Keratinocyte (primary cell): Measurements from ENCODE around the gene SPATA9. TPM values are rescaled to one million over a fixed set of nuclear protein-coding genes. Genes with fewer than 3 reads are reported as not detected.

ENCODE experiments used
- DNase-seq: peaks from one replicate; pipeline ENCODE4 v3.0.0-alpha.2; 2011; ENCODE audit warnings: low read depth, missing footprints, low spot score
- FAIRE-seq: peaks from 2 replicates; lab custom pipeline; 2011; peaks lifted over from hg19 to GRCh38; lab: Jason Lieb, UNC
- H2AFZ ChIP-seq: 2 replicates; pipeline ENCODE4 v1.6.0; 2012; ENCODE audit warnings: low read length, control low read depth, inconsistent platforms; ENCODE audit not compliant: control insufficient read depth
- H3K27ac ChIP-seq: 2 replicates; pipeline ENCODE4 v1.5.1; 2011; ENCODE audit warnings: low read length; ENCODE audit not compliant: control insufficient read depth, insufficient read depth
- H3K27me3 ChIP-seq: 3 replicates; pipeline ENCODE4 v1.6.0; 2011; ENCODE audit warnings: low read length; ENCODE audit not compliant: control insufficient read depth, insufficient read depth; ENCODE audit errors: extremely low read depth
- H3K36me3 ChIP-seq, 2 experiments: 2 replicates in 1 of 2; 3 replicates in 1 of 2; pipeline ENCODE4 v1.5.1; 2011; ENCODE audit warnings: low read length in 2 of 2, mild to moderate bottlenecking in 1 of 2; ENCODE audit not compliant: control insufficient read depth in 2 of 2, insufficient read depth in 2 of 2; ENCODE audit errors: extremely low read depth in 1 of 2
- H3K4me1 ChIP-seq: 3 replicates; pipeline ENCODE4 v1.5.1; 2011; ENCODE audit warnings: low read length; ENCODE audit not compliant: control insufficient read depth, insufficient read depth; ENCODE audit errors: extremely low read depth
- H3K4me2 ChIP-seq: 3 replicates; pipeline ENCODE4 v1.6.0; 2011; ENCODE audit warnings: low read depth, low read length; ENCODE audit not compliant: control insufficient read depth, insufficient read depth; ENCODE audit errors: extremely low read depth
- H3K4me3 ChIP-seq, 3 experiments: fragments of 200-600 bp in 1 of 3; sonication (generic) in 1 of 3; 2 replicates in 2 of 3; 3 replicates in 1 of 3; pipeline ENCODE4 v1.5.1; 2011 to 2016; ENCODE audit warnings: low read length in 3 of 3, mild to moderate bottlenecking in 3 of 3, control low read depth in 2 of 3, inconsistent platforms in 1 of 3, low read depth in 1 of 3, mixed read lengths in 1 of 3, mixed run types in 1 of 3, moderate library complexity in 1 of 3; ENCODE audit not compliant: control insufficient read depth in 2 of 3, insufficient read depth in 2 of 3; ENCODE audit errors: extremely low read depth in 1 of 3
- H3K79me2 ChIP-seq: 2 replicates; pipeline ENCODE4 v1.6.0; 2012; ENCODE audit warnings: low read length; ENCODE audit not compliant: control insufficient read depth, insufficient read depth
- H3K9ac ChIP-seq: 3 replicates; pipeline ENCODE4 v1.6.0; 2011; ENCODE audit warnings: low read length; ENCODE audit not compliant: control insufficient read depth, insufficient read depth; ENCODE audit errors: extremely low read depth
- H3K9me1 ChIP-seq: 3 replicates; pipeline ENCODE4 v1.6.0; 2011; ENCODE audit warnings: low read length; ENCODE audit not compliant: control insufficient read depth, insufficient read depth; ENCODE audit errors: extremely low read depth
- H3K9me3 ChIP-seq: 2 replicates; pipeline ENCODE4 v1.5.1; 2012; ENCODE audit warnings: low read depth, low read length; ENCODE audit not compliant: control insufficient read depth
- H4K20me1 ChIP-seq: 3 replicates; pipeline ENCODE4 v1.6.0; 2011; ENCODE audit warnings: low read length; ENCODE audit not compliant: control insufficient read depth, insufficient read depth; ENCODE audit errors: extremely low read depth
- CTCF ChIP-seq, 3 experiments: IDR thresholded peaks in 1 of 3; conservative IDR thresholded peaks in 1 of 3; optimal IDR thresholded peaks in 1 of 3; 2 replicates in 2 of 3; 3 replicates in 1 of 3; pipeline versions ENCODE3 to v1.5.1; 2011; ENCODE audit warnings: low read length in 3 of 3, mild to moderate bottlenecking in 3 of 3, moderate library complexity in 2 of 3, control low read depth in 1 of 3, inconsistent platforms in 1 of 3; ENCODE audit not compliant: insufficient read depth in 2 of 3; ENCODE audit errors: extremely low read depth in 1 of 3
- EZH2 ChIP-seq: IDR thresholded peaks from one replicate; pipeline ENCODE4 v1.6.1; 2012; ENCODE audit warnings: inconsistent platforms, mild to moderate bottlenecking, low read length, moderate library complexity
- dilution Hi-C: fragments of 300-500 bp; cut with MboI; formaldehyde crosslinking; loops from one replicate; pipeline ENCODE4 v1.7.0; 2020; ENCODE audit warnings: low sequenced_read_pairs; ENCODE audit not compliant: extremely low pct_ligation_motif_present
- polyA plus RNA-seq, 5 experiments: library from polyadenylated mRNA; depleted of rRNA in 3 of 5; stranded (reverse) in 3 of 5; stranded (forward) in 1 of 5; unstranded in 1 of 5; fragments of >200 nt; gene quantifications; 1 replicate in 1 of 5; 2 replicates in 3 of 5; 3 replicates in 1 of 5; pipeline versions ENCODE4 v1.2.1 to v1.2.3, GENCODE V29; 2011 to 2012; ENCODE audit warnings: missing spikeins in 2 of 5, low read depth in 1 of 5, low replicate concordance in 1 of 5

The SPATA9 gene
- polyA plus RNA-seq, 1 donor (not counting 4 experiments of a cell fraction or from before 2014, with no cell fraction given): not detected

- Histone ChIP-seq H3K4me3 (no peak overlapping the region), H3K36me3 (no peaks in the 10 kb centered on the region), H3K27ac (no peak overlapping the region), H3K4me1 (peaks cover 25% of the 10 kb centered on the region), H3K79me2 (no peaks in the 10 kb centered on the region), H4K20me1 (no peaks in the 10 kb centered on the region), H3K9ac (no peak overlapping the region), H3K9me3 (no peaks in the 10 kb centered on the region), H3K27me3 (peaks cover 20% of the 10 kb centered on the region), H3K9me1 (no peaks in the 10 kb centered on the region), H2AFZ (no peak overlapping the region), H3K4me2 (peak overlapping the region; percentile 11)
- dilution Hi-C loops: no loop called here
- DNase-seq (peak; percentile 93), FAIRE-seq (peak; percentile 88)
- TF ChIP-seq EZH2 (no peak), CTCF (optimal IDR thresholded peaks at IDR 0.05 in 1 of 3, IDR thresholded peaks at IDR 0.05 in 1 of 3, conservative IDR thresholded peaks at IDR 0.05 in 1 of 3; ENCODE audit: extremely low read depth in 1 of 3, insufficient read depth in 2 of 3, low read length in 3 of 3) (no peak)
Measured at GRCh38 chr5:95712347-95712958, 29.7 kb upstream of the SPATA9 start.

- no peak overlapping the region for H3K9ac ChIP-seq
- peaks cover 20% of the 10 kb centered on the region for H3K27me3 ChIP-seq
Measured at GRCh38 chr5:95711501-95712346, 28.9 kb upstream of the SPATA9 start.

More at GRCh38 chr5:95711501-95712346, 28.9 kb upstream of the SPATA9 start:
- H3K4me2 ChIP-seq: peak overlapping the region; percentile 11
- dilution Hi-C loops: no loop called here
- no peak overlapping the region for H2AFZ ChIP-seq
- no peaks in the 10 kb centered on the region for H4K20me1 ChIP-seq
- DNase-seq (no peak), FAIRE-seq (no peak)
- TF ChIP-seq EZH2 (no peak), CTCF (optimal IDR thresholded peaks at IDR 0.05 in 1 of 3, IDR thresholded peaks at IDR 0.05 in 1 of 3, conservative IDR thresholded peaks at IDR 0.05 in 1 of 3; ENCODE audit: extremely low read depth in 1 of 3, insufficient read depth in 2 of 3, low read length in 3 of 3) (no peak)
- no peak overlapping the region for H3K4me3 ChIP-seq
- H3K9me3 ChIP-seq: no peaks in the 10 kb centered on the region
- H3K27ac ChIP-seq: no peak overlapping the region
- H3K9me1 ChIP-seq: no peaks in the 10 kb centered on the region
- peaks cover 25% of the 10 kb centered on the region for H3K4me1 ChIP-seq
- no peaks in the 10 kb centered on the region for H3K79me2 ChIP-seq
- H3K36me3 ChIP-seq: no peaks in the 10 kb centered on the region
